ENCODE results near the gene MAD2L2.

MAD2L2 gene

GRCh38 chr1:11711490-11711889 lies 30.5 kb upstream of the MAD2L2 start:
- no peak overlapping the region for H3K4me2 ChIP-seq (ENCODE audit: low read depth, low read length)
- H2AFZ ChIP-seq (ENCODE audit: low read length): no peak overlapping the region

GRCh38 chr1:11708554-11709350 lies 27.8 kb upstream of the MAD2L2 start:
- Histone ChIP-seq H3K9ac (ENCODE audit: low read length) (no peak overlapping the region), H3K4me2 (ENCODE audit: low read depth, low read length) (no peak overlapping the region), H2AFZ (ENCODE audit: low read length) (no peak overlapping the region), H3K27me3 (replicated peaks; ENCODE audit: insufficient read depth, low read length) (peaks cover 90% of the 10 kb centered on the region), H3K27ac (ENCODE audit: low read length) (no peak overlapping the region), H4K20me1 (ENCODE audit: insufficient read depth, low read length) (no peaks in the 10 kb centered on the region), H3F3A (ENCODE audit: insufficient read depth, low read length) (no peaks in the 10 kb centered on the region), H3K36me3 (replicated peaks; ENCODE audit: insufficient read depth, low read length) (no peaks in the 10 kb centered on the region), H3K4me1 (ENCODE audit: low read length) (no peaks in the 10 kb centered on the region), H3K9me3 (replicated peaks; ENCODE audit: insufficient read depth, low read length) (no peaks in the 10 kb centered on the region), H3K9me2 (replicated peaks; ENCODE audit: insufficient read depth, low read length) (no peaks in the 10 kb centered on the region), H3K4me3 (ENCODE audit: low read length) (no peak overlapping the region), H3K79me2 (ENCODE audit: low read length) (no peaks in the 10 kb centered on the region)
- DNase-seq: no peak
- TF ChIP-seq EZH2phosphoT487 (IDR thresholded peaks at IDR 0.05; ENCODE audit: low read length) (no peak), EZH2 (optimal IDR thresholded peaks at IDR 0.05; ENCODE audit: low read depth, low read length) (no peak), CTCF (IDR thresholded peaks at IDR 0.05; ENCODE audit: low read length) (no peak)

More at GRCh38 chr1:11711490-11711889, 30.5 kb upstream of the MAD2L2 start:
- Histone ChIP-seq H3K27ac (ENCODE audit: low read length) (no peak overlapping the region), H3K27me3 (replicated peaks; ENCODE audit: insufficient read depth, low read length) (peaks cover 90% of the 10 kb centered on the region), H3K79me2 (ENCODE audit: low read length) (no peaks in the 10 kb centered on the region), H3K9ac (ENCODE audit: low read length) (no peak overlapping the region), H4K20me1 (ENCODE audit: insufficient read depth, low read length) (no peaks in the 10 kb centered on the region), H3K9me2 (replicated peaks; ENCODE audit: insufficient read depth, low read length) (no peaks in the 10 kb centered on the region), H3F3A (ENCODE audit: insufficient read depth, low read length) (no peaks in the 10 kb centered on the region), H3K4me3 (ENCODE audit: low read length) (no peak overlapping the region), H3K36me3 (replicated peaks; ENCODE audit: insufficient read depth, low read length) (no peaks in the 10 kb centered on the region), H3K9me3 (replicated peaks; ENCODE audit: insufficient read depth, low read length) (no peaks in the 10 kb centered on the region), H3K4me1 (ENCODE audit: low read length) (no peaks in the 10 kb centered on the region)
- no peak for DNase-seq
- no peak for TF ChIP-seq EZH2 (optimal IDR thresholded peaks at IDR 0.05; ENCODE audit: low read depth, low read length)
- no peak for TF ChIP-seq EZH2phosphoT487 (IDR thresholded peaks at IDR 0.05; ENCODE audit: low read length)
- TF ChIP-seq CTCF (IDR thresholded peaks at IDR 0.05; ENCODE audit: low read length): no peak

GRCh38 chr1:11707621-11708276 lies 26.8 kb upstream of the MAD2L2 start:
- H3K79me2 ChIP-seq (ENCODE audit: low read length): no peaks in the 10 kb centered on the region
- no peak overlapping the region for H3K27ac ChIP-seq (ENCODE audit: low read length)
- no peaks in the 10 kb centered on the region for H3F3A ChIP-seq (ENCODE audit: insufficient read depth, low read length)
- no peak overlapping the region for H3K4me3 ChIP-seq (ENCODE audit: low read length)
- peaks cover 92% of the 10 kb centered on the region for H3K27me3 ChIP-seq (replicated peaks; ENCODE audit: insufficient read depth, low read length)
- no peak for TF ChIP-seq EZH2 (optimal IDR thresholded peaks at IDR 0.05; ENCODE audit: low read depth, low read length)
- no peak for TF ChIP-seq CTCF (IDR thresholded peaks at IDR 0.05; ENCODE audit: low read length)
- H3K9ac ChIP-seq (ENCODE audit: low read length): no peak overlapping the region
- H3K9me3 ChIP-seq (replicated peaks; ENCODE audit: insufficient read depth, low read length): no peaks in the 10 kb centered on the region
- H3K36me3 ChIP-seq (replicated peaks; ENCODE audit: insufficient read depth, low read length): no peaks in the 10 kb centered on the region
- DNase-seq: no peak
- no peaks in the 10 kb centered on the region for H4K20me1 ChIP-seq (ENCODE audit: insufficient read depth, low read length)
- no peak overlapping the region for H2AFZ ChIP-seq (ENCODE audit: low read length)
- H3K4me2 ChIP-seq (ENCODE audit: low read depth, low read length): no peak overlapping the region
- H3K9me2 ChIP-seq (replicated peaks; ENCODE audit: insufficient read depth, low read length): no peaks in the 10 kb centered on the region
- H3K4me1 ChIP-seq (ENCODE audit: low read length): no peaks in the 10 kb centered on the region

All from MM.1S (cell line).